Fibroblast of lung (primary cell): Measurements from ENCODE around the gene RTL10.

Experiments
- EZH2 ChIP-seq: IDR thresholded peaks from 2 replicates; pipeline ENCODE4 v1.5.1; 2012; ENCODE audit warnings: low read length, control low read depth, mild to moderate bottlenecking; ENCODE audit errors: missing control alignments
- TF ChIP-seq, protein P1 (sequence below), 2 donors: IDR thresholded peaks in 1 of 2; conservative IDR thresholded peaks in 1 of 2; 1 replicate in 1 of 2; 2 replicates in 1 of 2; pipeline ENCODE4 v1.5.1; 2011 to 2012; ENCODE audit warnings: low read length in 2 of 2, control low read depth in 1 of 2, inconsistent platforms in 1 of 2, low read depth in 1 of 2, mild to moderate bottlenecking in 1 of 2

- TF ChIP-seq, protein P1, sequence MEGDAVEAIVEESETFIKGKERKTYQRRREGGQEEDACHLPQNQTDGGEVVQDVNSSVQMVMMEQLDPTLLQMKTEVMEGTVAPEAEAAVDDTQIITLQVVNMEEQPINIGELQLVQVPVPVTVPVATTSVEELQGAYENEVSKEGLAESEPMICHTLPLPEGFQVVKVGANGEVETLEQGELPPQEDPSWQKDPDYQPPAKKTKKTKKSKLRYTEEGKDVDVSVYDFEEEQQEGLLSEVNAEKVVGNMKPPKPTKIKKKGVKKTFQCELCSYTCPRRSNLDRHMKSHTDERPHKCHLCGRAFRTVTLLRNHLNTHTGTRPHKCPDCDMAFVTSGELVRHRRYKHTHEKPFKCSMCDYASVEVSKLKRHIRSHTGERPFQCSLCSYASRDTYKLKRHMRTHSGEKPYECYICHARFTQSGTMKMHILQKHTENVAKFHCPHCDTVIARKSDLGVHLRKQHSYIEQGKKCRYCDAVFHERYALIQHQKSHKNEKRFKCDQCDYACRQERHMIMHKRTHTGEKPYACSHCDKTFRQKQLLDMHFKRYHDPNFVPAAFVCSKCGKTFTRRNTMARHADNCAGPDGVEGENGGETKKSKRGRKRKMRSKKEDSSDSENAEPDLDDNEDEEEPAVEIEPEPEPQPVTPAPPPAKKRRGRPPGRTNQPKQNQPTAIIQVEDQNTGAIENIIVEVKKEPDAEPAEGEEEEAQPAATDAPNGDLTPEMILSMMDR (conservative IDR thresholded peaks at IDR 0.05 in 1 of 2, IDR thresholded peaks at IDR 0.05 in 1 of 2; ENCODE audit: low read depth in 1 of 2, low read length in 2 of 2) = no peak
- TF ChIP-seq EZH2 = no peak
These were observed 48.2 kb downstream of the RTL10 start for GRCh38 chr22:19806213-19807160.
